ENCODE data around the gene SARM1. TPM values are rescaled to one million over a fixed set of nuclear protein-coding genes. Genes with fewer than 3 reads are reported as not detected.
"Not testable (repeated sequence)": the region's sequence is repeated elsewhere in the genome, so short reads cannot be mapped to it uniquely, and the experiment has no call there.

Gene SARM1
- total RNA-seq, 1 donor from 2014 or later = 12.7 TPM

DNA sequence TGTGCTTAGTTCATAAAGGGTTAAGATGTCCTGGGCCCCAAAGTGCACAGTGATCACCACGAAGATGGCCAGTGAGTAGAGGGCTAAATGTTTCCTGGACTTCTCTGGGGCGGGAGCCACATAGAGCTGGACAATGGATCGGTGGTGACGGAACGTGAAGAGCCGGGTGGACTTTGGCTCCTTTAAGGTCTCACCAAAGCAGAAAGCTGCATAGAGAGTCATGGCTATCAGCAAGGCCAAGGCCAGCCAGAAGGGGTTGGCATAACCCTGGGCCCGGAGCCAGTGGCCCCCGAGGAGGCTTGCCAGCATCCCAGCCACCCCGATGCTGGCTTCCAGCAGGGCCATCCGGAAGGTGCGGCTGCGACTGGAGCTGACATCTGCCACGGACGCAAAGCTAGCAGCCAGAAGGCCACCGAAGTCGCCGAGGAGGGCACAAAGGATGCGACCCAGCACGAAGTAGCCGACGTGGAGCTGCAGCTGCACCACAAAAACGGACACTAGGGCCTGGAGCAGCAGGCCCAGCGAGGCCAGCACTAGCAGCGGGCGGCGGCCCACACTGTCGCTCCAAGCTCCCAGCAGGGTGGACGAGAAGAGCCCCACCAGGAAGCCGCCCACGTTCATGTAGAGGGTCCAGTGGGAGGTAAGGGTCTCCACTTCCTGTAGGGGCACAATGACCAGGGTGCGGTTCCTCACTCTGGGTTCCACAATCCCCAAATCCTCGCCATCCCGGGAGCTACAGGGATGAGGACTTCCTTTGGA, 33.5 kb downstream of the SARM1 start:
- DNase-seq (ENCODE audit: low spot score) = no peak
- intact Hi-C loops (cut with DNase I) = no loop called here
- peak; percentile 60 for ATAC-seq

DNA sequence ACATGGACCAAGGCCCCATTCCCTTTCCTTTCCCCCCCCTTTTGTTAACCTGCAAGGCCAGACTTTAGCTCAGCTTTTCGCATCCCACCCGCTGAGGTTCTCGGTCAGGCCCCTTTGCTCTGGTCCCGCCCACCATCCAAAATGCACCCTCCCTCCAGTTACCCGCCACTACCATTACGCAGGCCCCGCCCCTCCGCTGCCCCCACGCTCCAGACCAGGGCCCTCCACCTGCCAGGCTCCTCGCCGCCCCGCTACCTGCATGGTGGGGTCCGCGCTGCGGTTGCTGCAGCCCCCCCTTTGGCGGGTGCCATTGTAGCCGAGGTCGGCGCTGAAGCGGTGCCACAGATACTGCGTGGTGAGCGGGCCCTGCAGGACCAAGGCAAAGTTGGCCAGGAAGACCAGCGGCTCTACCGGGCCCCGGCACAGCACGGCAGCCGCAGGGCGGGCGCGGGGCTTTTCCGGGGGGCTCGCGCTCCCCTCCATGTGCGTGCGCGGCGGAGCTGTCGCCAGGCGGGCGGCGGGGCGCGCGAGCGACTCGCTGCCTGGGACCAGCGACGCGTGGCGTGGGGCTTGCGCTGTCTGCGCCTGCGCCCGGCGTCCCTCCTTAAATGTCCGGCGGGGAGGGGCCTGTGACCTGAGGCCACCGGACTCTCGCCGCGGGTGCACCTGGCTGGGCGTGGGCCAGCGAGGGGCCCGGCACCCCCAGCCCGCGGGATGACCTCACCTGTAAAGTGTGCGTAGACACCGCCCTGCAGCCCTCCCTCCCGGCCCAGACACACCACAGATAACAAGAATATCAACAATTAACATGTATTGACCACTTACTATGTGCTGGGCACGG, 34.4 kb downstream of the SARM1 start, which contains the start of gene SLC46A1:
Gene SLC46A1, minus strand, starts transcription at position 581 of the 841 bp plus-strand sequence. Its CDS starts 98 bp downstream, at position 483.
- DNase-seq (ENCODE audit: low spot score) = peak; percentile 79
- ATAC-seq = peak; percentile 85
- intact Hi-C loops (cut with DNase I) = no loop called here

DNA sequence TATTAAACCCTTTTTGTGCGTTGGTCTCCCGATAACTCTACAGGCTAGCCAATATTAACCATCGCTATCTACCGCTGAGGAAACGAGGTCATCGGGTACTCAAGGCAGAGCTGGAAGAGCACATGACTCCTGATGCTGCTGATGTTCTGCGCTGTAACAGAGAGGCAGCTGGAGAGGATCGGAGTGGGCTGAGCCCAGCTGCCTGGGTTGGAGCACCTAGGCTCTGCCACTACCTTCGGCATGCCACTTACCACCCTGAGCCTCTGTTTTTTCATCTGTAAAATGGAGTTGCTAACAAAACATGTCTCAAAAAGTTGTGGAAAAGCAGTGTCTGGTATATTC, 35.0 kb downstream of the SARM1 start:
- peak; percentile 40 for ATAC-seq

DNA sequence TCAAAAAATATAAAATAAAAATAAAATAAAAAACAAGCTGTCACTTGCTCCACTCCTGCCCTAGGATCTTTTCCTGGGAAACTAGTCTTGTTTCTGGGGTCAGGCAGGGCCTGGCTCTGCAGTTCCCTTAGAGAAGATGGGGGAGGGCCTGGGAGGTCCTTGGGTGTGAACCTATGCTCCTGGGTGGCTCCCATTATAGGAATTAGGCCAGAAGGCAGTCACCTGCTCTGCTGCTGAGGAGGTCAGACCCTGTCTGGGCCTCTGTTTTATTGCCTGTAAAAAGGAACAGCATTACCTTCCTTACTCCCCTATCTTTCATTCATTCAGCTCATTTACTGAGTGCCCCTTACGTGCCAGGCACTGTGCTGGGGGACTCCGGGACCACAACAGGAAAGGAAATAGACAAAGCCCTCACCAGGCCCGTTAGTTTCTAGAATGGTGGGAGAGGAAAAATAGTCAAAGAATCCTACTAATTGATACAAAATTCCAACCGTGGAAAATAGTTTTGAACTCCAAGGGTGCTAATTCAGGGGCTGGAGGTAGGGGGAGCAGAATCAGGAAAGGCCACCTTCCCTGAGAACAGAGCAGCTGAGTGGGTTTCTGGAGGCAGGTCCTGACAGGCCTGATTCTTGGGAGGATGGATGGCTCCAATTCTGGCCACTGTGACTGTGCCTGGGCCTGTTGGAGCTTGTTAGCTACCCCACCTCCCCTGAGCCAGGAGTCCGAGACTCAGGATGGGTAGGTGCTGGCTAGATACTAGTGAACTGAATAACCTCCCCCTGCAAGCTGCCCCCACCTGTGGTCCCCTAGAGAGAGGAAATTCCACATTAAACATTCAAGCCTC, 35.9 kb downstream of the SARM1 start:
- ATAC-seq = no peak
- intact Hi-C loops (cut with DNase I) = no loop called here
- no peak for DNase-seq (ENCODE audit: low spot score)

More for the DNA sequence above, 35.0 kb downstream of the SARM1 start:
- intact Hi-C loops (cut with DNase I) = no loop called here
- DNase-seq (ENCODE audit: low spot score) = no peak

DNA sequence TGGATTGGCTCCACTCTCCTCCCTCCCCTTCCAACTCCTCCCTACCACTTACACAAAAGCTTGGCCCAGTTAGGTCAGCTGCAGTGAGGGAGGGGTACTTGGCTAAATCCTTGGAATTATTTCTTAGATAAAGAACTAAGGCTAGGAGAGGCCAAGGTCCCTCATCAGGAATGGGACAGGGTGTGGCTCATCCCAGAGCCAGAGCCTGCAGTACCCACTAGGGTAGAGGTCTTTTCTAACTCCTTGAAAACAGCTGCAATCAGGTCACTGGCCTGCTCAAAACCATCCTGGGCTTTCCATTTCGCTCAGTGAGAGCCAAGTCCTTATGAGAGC, 36.4 kb downstream of the SARM1 start:
- no peak for DNase-seq (ENCODE audit: low spot score)
- ATAC-seq = no peak
- intact Hi-C loops (cut with DNase I) = no loop called here

DNA sequence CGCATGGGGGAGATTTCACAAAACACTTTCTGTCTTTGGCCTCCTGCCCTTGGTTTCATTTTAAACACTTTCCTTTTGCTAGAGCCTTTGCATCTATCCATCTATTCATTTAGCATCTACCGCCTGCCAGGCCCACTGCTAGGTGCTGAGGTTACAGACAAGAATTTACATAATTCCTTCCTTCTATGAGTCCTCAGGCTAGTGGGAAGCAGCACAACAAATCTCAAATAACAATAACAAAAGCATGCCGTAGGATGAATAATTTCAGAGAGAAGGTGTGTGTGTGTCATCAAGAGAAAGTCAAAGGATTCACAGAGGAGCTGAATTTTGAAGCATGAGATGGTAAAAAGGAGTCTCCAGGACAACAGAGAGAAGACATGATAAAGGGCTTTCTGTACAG, 40.6 kb downstream of the SARM1 start:
- intact Hi-C loops (cut with DNase I) = no loop called here
- ATAC-seq (no peak), DNase-seq (ENCODE audit: low spot score) (no peak)

DNA sequence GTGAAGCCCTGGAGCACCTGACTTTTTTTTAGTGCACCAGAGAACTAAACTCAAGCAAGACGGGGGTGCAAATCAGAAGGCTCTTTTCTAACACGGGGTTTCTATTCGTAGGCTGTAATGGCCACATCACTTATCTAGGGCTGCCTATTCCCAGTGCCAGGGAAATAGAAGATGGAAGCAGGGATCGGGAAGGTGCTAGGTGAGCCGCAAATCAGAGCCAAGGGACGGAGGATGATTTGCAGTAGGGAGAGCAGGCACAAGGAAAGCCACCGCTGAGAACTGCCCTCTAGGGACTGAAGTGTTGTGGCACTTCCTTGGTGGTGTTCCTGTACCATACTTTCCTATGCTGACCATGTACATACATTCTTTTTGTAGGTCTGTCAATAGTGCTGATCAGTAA, 42.3 kb downstream of the SARM1 start:
- ATAC-seq (no peak), DNase-seq (ENCODE audit: low spot score) (no peak)
- intact Hi-C loops (cut with DNase I) = no loop called here

GRCh38 chr17:28415886-28416285, 44.4 kb downstream of the SARM1 start:
- DNase-seq (ENCODE audit: low spot score) = no peak
- no peak for ATAC-seq
- intact Hi-C loops (cut with DNase I) = no loop called here

DNA sequence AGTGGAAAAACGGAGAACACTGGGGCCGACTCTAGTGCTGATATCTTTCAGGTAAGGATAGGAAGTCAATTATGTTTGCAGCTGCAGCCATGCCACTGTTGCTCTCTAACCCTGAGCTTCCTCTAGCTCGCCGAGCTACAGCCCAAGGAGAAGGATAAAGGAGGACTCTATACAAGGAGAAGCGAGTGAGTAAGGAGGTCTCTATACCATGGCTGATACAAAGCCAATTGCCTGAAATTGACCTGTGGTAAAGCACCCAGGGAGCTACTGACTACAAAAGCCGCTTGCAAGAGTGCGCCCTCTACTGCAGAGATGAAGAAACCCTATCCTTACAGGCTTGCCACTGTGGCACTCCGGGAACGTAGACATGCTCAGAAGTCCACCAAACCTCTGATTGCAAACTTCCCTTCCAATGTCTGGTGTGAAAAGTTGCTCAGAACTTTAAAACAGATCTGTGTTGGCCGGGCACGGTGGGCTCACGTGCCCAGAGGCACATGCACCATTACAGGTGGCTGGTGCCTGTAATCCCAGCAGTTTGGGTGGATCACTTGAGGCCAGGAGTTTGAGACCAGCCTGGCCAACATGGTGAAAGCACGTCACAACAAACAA, 45.3 kb downstream of the SARM1 start:
- ATAC-seq (peak; percentile 48), DNase-seq (ENCODE audit: low spot score) (no peak)
- intact Hi-C loops (cut with DNase I) = no loop called here

DNA sequence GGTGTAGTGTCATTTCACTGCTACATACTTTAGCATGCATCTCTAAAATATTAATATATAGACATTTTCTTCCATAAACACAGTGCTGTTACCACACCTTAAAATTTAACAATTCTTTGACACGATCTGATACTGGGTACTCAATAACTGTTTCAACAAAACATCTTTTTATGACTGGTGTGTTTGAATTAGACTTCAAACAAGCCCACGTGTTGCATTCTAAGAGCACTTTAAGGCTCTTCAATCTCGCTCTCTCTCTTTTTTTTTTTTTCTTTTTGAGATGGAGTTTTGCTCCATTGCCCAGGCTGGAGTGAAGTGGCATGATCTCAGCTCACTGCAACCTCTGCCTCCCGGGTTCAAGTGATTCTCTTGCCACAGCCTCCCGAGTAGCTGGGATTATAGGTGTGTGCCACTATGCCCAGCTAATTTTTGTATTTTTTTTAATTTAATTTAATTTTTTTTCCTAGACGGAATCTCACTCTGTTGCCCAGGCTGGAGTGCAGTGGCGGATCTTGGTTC, 50.4 kb downstream of the SARM1 start:
- no peak for DNase-seq (ENCODE audit: low spot score)
- intact Hi-C loops (cut with DNase I) = no loop called here
- ATAC-seq = no peak

DNA sequence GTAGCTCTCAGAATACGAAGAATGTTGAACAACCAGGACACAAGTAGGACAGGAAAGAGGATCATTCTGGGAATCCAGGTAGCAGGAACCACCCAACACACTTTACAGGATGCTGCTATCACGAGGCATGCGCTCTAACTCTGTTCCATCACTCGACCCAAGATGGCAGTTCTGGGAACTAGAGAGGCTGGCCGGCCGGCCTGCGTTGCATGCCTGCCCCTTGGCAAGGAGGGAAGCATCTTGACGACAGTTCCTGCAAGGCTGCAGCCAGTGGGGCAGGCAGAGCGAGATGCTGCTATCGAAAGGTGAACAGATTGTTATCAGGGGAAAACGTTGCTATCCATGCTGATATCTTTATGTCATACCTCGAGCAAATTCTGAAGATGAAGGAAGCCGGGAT, 53.7 kb downstream of the SARM1 start:
- DNase-seq (ENCODE audit: low spot score) = no peak
- intact Hi-C loops (cut with DNase I) = no loop called here
- no peak for ATAC-seq

DNA sequence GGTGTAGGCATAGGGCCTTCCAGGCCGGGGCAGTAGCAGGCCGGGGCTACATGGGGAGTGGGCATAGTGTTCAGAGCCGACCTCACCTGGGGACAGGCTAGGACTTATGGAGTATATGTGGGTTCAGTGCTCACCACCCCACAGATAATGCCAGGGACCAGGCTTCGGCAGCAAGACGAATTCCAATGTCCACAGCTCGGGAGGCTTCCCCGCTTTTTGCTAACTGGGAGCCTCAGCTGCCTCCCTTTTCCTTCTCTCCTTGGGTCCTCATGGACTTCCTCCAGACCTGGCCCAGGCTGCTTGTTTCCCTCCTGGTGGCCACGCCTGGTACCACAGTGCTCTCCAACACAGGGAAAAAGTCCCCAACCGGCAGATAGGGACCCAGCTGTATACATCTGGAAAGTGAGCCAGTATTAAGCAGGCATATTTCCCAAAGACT, 54.6 kb downstream of the SARM1 start:
- DNase-seq (ENCODE audit: low spot score) = no peak
- intact Hi-C loops (cut with DNase I) = no loop called here

GRCh38 chr17:28427371-28427770, 55.9 kb downstream of the SARM1 start:
- intact Hi-C loops (cut with DNase I) = no loop called here
- no peak for ATAC-seq
- no peak for DNase-seq (ENCODE audit: low spot score)

More for the DNA sequence above, 54.6 kb downstream of the SARM1 start:
- ATAC-seq = no peak

GRCh38 chr17:28427982-28428381, 56.5 kb downstream of the SARM1 start:
- not testable (repeated sequence) for DNase-seq (ENCODE audit: low spot score); ATAC-seq

GRCh38 chr17:28433721-28434120, 62.2 kb downstream of the SARM1 start:
- DNase-seq (ENCODE audit: low spot score) (no peak), ATAC-seq (no peak)
- intact Hi-C loops (cut with DNase I) = no loop called here

More at GRCh38 chr17:28427982-28428381, 56.5 kb downstream of the SARM1 start:
- intact Hi-C loops (cut with DNase I) = not testable (repeated sequence)

GRCh38 chr17:28434326-28434725, 62.8 kb downstream of the SARM1 start:
- intact Hi-C loops (cut with DNase I); ATAC-seq; DNase-seq (ENCODE audit: low spot score): not testable (repeated sequence)

GRCh38 chr17:28443901-28444638, 72.6 kb downstream of the SARM1 start:
- DNase-seq (ENCODE audit: low spot score) (no peak), ATAC-seq (no peak)
- intact Hi-C loops (cut with DNase I) = no loop called here
